ENCODE results near the gene HOXA2.

DNA sequence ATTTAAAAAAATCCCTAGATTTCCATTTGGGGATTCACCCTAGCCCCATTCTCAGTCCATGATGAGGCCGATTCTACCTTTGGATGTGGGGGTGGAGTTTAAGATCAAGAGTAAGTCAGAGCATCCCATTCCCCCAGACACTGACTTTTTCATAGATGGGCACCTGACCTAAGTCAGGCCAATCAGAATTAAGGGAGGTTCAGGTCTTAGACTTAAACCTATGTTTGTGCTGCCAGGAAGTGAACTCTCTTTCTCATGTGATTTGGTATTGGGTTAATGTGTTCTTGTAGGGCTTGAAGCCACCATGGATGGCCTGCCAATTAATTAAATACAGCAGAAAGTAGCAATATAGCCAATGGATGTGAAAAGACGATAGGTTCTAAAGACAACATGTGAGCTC, 36.8 kb downstream of the HOXA2 start:
- TF ChIP-seq CTCF (IDR thresholded peaks at IDR 0.05) (no peak), POLR2A (IDR thresholded peaks at IDR 0.05) (no peak)

Data from adrenal gland (tissue), 5 donors.